Neural cell (in vitro differentiated cells): Measurements from ENCODE around the gene CADPS2.

Experiments
- RAD21 ChIP-seq: fragments of 450-650 bp; conservative IDR thresholded peaks from 2 replicates; pipeline ENCODE4 v1.6.1; 2014; ENCODE audit warnings: antibody characterized with exemption, mild to moderate bottlenecking, moderate library complexity
- REST ChIP-seq: IDR thresholded peaks from 2 replicates; pipeline ENCODE4 v1.6.1; 2012; ENCODE audit warnings: borderline replicate concordance
- SMC3 ChIP-seq: fragments of 450-650 bp; conservative IDR thresholded peaks from 2 replicates; pipeline ENCODE4 v1.6.1; 2014; ENCODE audit warnings: antibody characterized with exemption, mild to moderate bottlenecking, moderate library complexity; ENCODE audit not compliant: poor library complexity
- TF ChIP-seq, protein P1 (sequence below): fragments of 450-650 bp; IDR thresholded peaks from 2 replicates; pipeline ENCODE4 v1.5.1; 2014; ENCODE audit warnings: antibody characterized with exemption, mild to moderate bottlenecking, moderate library complexity; ENCODE audit not compliant: poor library complexity, severe bottlenecking

- TF ChIP-seq, protein P1, sequence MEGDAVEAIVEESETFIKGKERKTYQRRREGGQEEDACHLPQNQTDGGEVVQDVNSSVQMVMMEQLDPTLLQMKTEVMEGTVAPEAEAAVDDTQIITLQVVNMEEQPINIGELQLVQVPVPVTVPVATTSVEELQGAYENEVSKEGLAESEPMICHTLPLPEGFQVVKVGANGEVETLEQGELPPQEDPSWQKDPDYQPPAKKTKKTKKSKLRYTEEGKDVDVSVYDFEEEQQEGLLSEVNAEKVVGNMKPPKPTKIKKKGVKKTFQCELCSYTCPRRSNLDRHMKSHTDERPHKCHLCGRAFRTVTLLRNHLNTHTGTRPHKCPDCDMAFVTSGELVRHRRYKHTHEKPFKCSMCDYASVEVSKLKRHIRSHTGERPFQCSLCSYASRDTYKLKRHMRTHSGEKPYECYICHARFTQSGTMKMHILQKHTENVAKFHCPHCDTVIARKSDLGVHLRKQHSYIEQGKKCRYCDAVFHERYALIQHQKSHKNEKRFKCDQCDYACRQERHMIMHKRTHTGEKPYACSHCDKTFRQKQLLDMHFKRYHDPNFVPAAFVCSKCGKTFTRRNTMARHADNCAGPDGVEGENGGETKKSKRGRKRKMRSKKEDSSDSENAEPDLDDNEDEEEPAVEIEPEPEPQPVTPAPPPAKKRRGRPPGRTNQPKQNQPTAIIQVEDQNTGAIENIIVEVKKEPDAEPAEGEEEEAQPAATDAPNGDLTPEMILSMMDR: no peak
- TF ChIP-seq SMC3 (no peak), RAD21 (no peak), REST (no peak)
These were observed 583.3 kb downstream of the CADPS2 start for GRCh38 chr7:122302761-122303530.
